HG03521 (cell line): ENCODE results near the gene KRT83.
"Not testable (repeated sequence)": the region's sequence is repeated elsewhere in the genome, so short reads cannot be mapped to it uniquely, and the experiment has no call there.

ENCODE experiments used
- ATAC-seq: cut with Tn5 transposase; IDR thresholded peaks from one replicate; pipeline ENCODE4 v1.9.1; 2021; ENCODE audit warnings: mild to moderate bottlenecking, moderate library complexity; ENCODE audit not compliant: unreplicated experiment

The KRT83 gene

DNA sequence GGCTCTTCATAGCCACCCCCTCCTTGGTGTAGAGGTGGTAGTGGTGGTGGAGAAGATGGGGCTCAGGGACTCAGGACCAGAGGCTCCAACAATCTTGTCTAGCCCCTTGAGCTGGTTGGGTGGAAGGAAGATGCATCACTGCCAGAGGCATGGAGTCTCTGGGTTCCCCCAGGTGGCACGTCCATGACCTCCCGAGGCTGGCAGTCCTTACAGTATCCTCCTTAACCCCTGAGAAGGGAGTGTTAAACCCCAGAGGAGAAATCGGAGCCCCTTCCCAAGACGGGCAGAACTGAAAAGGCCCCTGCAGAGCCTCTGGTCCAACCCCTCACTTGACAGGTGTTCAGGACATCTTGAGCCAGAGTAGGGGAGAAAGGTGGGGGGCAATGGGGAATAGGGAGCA lies 9.1 kb downstream of the KRT83 start:
- no peak for ATAC-seq

DNA sequence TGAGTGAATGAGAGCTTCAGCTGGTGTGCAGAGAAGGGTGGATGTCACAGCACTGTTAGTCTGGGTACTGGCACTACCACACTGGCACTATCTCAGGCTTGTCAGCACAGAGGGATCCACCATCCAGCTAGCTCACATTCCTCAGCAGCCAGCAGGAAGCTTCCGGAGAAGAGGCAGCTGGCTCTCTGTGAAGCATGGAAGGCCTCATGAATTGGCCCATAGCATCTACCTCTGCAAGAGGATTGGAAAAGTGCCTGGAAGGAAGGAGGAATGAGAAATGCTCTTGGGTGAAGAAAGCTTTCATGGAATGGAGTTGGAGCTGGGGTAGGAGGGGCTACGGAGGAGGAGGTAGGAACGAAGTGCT lies 9.9 kb downstream of the KRT83 start:
- no peak for ATAC-seq

DNA sequence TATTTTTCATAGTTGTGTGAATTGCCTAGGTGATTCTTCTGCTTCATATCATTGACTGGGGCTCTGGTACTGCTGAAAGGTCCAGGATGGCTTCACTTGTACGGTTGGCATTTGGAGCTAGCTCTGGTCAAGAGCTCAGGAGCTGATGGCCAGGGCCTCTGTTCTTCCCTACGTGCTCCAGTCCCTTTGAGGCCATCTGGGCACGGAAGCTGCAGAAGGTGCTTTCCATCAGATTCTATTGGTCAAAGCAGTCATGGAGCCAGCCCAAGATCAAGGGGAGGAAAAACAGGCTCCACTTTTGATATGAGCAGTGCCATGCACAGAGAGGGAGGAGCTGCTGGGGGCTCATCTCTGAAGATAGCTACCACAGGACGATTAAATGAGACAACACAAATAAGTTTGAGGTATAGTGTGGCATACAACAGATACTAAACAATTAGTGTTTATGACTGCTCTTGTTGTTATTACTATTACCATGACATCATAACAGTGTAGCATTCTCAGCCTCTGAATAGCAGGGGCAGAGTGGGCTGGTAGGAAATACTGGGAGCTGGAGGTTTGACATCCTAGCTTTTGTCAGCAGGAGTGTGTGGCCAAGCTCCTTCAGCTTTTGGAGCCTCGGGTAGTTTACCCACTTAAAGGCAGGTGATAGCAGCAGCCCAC lies 10.4 kb downstream of the KRT83 start:
- no peak for ATAC-seq

DNA sequence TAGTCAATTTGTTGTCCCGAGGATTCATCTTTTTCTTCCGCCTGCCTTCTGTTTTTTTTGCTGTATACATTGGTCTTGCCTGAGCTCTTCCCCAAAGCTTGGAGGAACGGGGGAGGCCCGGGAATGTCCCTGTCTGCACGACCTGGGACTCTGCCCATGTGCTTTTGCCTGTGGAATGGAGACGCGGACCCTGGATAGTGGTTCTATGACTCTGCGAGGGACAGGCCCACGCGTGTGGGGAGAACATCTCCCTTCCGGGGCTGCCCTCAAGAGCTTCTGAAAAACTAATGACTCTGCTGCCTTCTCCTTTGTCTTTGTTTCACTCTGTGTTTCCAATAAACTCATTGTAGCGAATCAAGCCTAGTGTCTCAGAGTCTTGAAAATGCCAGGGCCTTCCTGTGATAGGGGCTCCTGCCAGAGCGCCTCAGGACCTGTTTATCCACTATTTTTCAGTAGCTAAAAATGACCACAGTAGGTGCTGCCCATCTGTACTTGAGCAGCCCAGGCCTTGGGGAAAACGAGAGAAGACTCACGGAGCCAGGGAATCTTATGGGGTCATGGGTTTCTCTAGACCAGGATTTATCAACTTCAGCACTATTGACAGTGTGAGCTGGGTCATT lies 12.3 kb downstream of the KRT83 start:
- no peak for ATAC-seq

DNA sequence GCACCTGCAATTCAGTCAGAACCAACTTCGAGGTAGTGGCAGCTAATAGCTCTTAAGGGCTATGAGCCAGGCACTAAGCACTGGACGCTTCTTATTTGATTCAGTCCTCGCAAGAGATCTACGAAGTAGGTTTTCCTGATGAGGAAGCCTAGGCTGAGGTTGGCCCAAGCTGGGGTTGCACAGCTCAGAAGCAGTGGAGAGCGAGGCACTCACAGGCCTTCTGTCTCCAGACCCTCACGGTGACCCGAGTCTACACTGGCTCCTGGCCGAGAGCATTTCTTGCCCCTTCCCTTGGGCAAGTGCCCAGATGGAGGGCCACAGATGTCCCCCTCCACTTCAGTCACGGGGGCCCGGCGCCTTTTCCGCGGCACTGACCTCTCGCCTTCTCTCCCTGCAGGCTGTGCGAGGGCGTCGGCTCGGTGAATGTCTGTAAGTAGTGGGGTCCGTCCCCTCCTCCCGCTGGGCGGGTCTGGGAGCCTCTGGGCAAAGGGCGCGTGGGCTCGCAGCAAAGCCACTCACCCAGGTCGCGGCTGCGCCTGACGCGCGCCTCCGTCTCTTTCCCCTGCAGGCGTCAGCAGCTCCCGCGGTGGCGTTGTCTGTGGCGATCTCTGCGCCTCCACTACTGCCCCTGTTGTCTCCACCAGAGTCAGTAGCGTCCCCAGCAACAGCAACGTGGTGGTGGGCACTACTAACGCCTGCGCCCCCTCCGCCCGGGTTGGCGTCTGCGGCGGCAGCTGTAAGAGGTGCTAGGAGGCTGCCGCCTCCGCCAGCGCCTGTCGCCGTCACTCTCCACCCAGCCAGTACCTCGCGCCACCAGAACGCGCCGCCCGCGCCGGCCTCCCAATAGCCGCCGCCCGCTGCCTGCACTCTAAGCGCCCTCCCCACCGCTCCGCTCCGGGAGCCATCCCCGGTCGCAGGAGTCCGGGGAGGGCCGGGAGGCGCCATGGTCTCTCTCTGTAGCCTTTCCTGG lies 13.1 kb downstream of the KRT83 start:
- no peak for ATAC-seq

DNA sequence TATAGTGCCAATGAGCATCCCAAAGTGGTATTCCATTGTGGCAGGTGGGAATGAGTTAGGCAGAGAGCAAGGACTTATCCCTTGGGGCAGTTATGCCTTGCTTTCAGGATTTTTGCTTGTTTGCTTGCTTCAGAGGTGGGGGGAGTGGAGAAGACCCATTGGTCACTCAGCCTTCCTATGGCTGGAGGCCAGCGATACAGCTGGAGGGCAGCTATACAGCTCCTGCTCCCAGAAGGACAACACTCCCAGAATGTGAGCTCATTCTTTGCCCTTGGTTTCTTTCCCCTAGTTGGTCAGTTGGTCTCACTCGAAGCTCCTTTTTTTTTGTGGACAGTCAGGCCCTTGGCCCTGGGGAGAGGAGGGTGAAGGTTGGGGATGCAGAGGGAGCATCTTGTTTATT lies 14.5 kb downstream of the KRT83 start:
- no peak for ATAC-seq

DNA sequence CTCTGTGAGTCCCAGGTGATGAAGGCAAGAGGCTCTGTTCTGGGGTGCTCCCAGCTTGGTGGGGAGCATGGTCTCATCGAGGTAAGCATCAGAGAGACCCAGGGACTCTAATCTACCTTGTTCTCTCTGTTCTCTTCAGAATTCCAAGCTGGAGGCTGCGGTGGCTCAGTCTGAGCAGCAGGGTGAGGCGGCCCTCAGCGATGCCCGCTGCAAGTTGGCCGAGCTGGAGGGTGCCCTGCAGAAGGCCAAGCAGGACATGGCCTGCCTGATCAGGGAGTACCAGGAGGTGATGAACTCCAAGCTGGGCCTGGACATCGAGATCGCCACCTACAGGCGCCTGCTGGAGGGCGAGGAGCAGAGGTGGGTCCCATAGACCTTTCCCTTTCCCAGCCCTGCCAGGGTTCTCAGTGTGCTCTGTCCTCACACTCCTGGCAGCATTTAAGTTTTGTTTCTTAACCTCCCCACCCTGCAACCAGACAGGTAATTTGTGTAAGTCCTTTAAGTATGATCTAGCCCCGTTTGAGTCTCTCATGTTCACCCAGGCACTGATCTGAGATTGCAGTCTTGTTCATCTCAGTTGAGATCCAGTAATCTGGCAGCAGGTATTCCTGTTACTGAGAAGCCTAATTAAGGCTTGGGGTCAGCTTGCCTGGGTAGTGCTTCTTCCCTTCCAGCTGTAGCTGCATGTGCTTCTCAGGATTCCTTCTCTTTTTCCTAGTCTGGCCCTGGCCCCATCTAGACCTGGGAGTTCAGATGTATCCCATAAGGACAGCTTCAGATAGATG lies 15.1 kb downstream of the KRT83 start:
- no peak for ATAC-seq

DNA sequence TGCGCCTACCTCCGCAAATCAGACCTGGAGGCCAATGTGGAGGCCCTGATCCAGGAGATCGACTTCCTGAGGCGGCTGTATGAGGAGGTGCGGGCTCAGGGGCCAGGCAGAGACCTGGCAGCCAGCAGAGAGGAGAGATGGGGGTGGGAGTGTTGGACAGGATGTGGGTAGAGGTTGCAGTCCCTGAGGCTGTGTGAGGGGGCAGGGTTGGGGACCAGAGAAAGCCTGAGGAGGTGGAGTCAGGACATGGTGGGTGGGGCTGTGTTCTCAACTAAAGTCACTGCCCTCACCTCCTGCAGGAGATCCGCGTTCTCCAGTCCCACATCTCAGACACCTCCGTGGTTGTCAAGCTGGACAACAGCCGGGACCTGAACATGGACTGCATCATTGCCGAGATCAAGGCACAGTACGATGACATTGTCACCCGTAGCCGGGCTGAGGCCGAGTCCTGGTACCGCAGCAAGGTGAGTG lies 16.2 kb downstream of the KRT83 start:
- ATAC-seq = peak; percentile 74

DNA sequence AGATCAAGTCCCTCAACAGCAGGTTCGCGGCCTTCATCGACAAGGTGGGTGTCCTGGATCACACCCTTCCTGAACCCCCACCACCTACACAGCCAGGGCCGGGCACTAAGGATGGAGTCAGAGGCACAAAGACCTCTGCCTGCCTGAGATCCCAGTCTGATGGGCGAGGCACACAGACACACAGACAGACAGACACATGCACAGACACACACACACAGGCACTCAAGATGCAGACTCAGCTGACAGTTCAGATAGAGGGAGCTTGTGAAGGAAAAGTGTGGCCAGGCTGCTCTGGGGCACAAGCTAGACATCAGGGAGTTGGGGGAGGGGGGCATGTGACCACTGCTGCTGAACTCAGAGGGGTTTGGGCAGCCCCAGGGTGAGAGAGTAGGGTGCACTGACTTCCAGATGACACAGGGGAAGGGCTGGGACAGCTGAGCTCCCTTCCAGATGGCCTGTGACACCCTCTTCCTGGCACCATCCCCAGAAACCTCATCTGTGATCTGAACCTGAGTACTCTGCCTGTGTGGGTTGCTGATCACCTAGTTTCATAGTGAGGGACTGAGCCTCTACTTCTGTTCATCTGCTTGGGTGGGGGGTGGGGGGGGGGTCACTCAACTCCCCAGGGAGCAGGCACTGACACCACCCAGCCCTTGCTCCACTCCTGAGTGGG lies 18.8 kb downstream of the KRT83 start:
- ATAC-seq = not testable (repeated sequence)

DNA sequence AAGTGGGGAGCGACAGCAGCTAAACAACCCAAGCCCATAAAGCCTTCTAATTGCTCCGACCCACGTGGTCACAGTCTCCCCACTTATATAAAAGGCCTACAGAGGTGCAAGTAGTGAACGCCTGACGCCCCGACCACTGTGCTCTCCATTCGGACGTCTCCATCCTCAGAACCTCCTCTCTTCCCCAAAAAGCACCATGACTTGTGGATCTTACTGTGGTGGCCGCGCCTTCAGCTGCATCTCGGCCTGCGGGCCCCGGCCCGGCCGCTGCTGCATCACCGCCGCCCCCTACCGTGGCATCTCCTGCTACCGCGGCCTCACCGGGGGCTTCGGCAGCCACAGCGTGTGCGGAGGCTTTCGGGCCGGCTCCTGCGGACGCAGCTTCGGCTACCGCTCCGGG lies 19.5 kb downstream of the KRT83 start:
- ATAC-seq = not testable (repeated sequence)

DNA sequence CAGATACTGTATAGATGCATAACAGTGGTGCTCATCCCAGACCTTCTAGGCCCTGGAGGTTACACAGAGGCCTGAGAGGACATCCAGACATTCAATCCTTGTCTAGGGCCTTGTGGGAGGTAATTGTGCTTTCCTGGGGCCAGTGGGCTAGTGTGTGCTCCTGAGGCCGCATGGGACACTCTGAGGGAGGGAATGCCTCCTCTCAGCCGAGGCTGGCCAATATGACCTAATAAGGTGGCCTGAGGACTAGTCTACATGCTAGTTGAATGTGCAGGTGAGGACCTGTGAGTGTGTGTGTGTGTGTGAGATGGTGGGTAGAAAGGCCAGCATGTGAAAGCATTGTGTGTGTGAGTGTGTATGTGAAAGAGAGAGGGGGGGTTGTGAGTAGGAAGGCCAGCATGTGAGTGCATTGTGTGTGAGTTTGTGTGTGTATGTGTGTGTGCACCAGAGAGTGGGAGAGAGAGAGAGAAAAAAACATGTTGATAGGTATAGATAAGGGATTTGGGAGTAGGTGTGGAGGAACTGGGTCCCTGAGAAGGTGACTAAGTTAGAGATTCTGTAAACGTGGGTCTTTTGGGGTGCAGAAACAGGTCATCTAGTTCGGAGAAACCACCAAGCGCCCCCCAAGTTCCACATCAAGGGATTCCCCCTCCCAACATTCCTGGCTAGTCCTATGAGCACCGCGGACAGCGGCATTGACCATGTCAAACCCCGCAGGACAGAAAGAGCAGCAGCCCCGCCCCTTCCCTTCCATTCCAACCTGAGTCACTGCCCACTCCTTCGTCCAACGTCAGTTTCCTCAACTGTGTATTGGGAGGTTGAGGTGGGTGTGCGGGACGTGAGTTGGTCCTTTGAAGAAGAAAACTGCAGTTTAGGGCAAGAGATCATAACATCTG lies 20.2 kb downstream of the KRT83 start:
- no peak for ATAC-seq

DNA sequence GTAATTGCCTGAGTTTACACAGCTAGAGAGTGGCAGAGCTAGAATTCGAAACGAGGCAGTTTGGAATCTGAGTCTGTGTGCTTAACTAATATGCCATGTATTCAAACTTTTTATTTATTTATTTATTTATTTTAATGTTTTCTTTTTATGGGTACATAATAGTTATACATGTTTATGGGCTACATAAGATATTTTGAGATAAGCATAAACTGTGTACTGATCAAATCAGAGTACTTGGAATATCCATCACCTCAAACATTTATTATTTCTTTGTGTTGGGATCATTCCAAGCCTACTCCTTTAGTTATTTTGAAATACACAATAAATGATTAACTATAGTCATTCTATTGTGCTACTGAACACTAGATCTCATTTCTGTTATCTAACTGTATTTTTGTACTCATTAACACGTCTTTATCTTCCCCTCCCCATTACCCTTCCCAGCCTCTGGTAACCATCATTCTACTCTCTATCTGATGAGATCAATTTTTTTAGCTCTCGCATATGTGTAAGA lies 22.5 kb downstream of the KRT83 start:
- ATAC-seq = no peak

DNA sequence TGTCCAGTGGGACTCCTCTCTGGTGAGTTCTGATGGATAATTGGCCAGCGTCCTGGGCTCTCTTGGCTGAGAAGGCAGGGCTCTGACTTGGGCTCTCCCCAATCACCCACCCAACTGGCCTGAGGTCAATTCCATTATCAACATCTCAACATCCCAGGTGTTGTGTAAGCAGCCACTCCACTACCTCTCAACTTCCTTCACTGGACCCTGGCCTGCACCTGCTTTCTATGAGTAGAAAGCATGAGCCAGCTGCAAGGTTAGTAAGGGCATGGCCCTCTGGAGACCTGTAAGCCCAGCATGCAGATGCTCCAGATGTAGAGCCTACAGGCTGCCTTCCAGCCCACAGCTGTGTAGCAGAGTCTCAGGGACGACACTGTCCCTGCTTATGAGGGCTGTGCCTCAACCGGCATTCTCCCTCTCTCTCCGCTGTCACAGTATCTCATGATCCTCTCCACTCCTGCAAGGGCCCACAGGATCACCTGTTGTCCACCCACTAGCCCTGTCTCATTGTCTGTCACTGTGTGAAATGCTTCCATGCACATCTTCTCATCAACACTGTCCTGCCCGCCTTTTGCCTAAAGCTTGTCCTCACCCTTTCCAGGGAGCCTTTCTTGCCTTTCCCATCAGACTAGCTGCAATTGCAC lies 24.5 kb downstream of the KRT83 start:
- ATAC-seq = no peak

DNA sequence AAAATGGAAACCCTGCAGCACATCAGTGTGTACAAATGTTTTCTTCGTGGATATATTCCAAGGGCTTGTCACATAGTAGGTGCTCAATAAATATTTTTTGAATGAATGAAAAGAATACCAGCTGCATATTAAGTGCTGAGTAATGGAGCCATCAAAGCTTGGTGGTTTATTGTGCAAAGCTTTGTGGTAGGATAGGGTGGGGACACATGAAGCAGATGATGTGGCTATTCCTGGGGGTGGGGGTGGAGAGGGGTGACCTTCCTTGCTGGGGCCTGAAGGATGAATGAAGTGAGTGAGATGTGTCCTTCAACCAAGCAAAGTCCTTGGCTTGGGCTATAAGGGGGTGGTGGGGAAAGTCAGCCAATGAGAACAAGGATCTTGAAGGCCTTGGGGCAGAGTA lies 25.5 kb downstream of the KRT83 start:
- ATAC-seq = no peak

DNA sequence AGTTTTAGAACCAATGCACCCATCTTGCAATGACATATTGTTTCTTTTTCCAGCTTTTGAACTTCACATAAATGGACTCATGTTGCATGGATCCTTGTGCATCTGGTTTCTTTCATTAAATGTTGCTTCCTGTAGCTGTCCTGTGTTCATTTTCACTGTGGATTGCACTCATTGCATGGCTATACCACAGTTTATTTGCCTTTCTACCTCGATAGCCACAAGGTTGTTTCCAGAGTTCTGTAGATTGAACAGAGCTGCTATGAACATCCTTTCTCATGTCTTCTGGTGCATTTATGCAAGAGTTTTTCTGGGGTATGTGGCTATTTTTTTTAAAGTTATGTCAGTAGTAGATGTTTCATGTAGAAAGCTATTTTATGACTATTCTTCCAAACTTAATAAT lies 26.4 kb downstream of the KRT83 start:
- ATAC-seq = no peak

DNA sequence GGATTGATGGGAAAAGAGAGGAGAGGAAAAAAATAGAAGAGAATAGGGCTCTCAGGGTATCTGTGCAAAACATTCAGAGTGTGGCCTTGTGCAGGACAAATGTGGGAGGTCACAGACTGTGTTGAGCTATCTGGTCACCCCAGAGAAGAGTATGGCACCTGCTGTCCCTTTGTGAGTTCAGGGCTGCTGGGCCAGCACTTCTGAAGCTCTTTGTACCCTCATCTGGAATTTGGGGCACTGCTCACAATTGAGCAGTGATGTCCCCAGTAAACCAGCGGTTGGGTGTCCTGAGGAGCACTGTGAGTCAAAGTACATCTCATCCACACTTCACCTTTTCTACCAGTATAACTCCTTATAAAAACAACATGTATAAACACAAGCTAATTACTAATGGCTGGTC lies 27.3 kb downstream of the KRT83 start:
- ATAC-seq = no peak

DNA sequence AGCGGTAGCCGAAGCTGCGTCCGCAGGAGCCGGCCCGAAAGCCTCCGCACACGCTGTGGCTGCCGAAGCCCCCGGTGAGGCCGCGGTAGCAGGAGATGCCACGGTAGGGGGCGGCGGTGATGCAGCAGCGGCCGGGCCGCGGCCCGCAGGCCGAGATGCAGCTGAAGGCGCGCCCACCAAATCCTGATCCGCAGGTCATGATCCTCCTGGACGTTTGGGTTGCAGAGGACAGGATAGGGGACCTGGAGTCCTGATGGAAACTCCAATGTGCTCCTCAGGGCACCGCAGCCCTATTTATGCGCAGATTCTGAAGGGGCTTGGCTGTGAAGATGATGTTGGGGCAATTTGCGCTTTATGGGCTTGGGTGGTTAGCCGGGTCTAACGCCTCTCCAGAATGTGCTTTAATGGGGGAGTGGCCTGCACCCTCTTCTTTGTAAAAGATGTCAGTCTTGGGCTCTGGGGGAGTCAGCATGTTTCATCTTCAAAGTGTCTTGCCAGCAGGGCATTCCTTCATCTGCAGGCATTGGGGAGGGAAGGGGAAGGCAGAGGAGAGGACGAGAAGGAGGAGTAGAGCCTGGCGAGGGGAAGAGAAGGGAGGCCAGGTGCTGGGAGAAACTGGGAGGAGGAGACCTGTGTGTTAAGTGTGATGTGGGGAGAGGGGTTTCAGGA lies 29.8 kb downstream of the KRT83 start, which contains the start of gene KRT81:
TSS of gene KRT81 (minus strand) at position 268 of the 669 bp plus-strand sequence. CDS start at position 199, 69 bp downstream.
- no peak for ATAC-seq
